Activated naive CD4-positive, alpha-beta T cell treated with anti-CD3 and anti-CD28 coated beads, Interleukin-2, amount 50 U/mL, for 72 hours (primary cell): ENCODE results near the gene DGKD. TPM values are rescaled to one million over a fixed set of nuclear protein-coding genes. Genes with fewer than 3 reads are reported as not detected.

Source experiments
- ATAC-seq, 2 donors: fragments of 150-1000 bp; cut with Tn5 transposase; 2 replicates each; pipeline ENCODE4 v1.10.0; 2021; ENCODE audit warnings: mild to moderate bottlenecking in 2 of 2, moderate library complexity in 2 of 2
- DNase-seq, 2 donors: peaks; one replicate each; pipeline ENCODE4 v3.0.0; 2021 to 2022; ENCODE audit warnings: low spot score in 2 of 2
- H3K27ac Mint-ChIP-seq, 2 donors: one replicate each; pipeline ENCODE4 v1.8.0; 2022; ENCODE audit warnings: mild to moderate bottlenecking in 2 of 2, mixed read lengths in 2 of 2
- H3K36me3 Mint-ChIP-seq, 2 donors: one replicate each; pipeline ENCODE4 v1.8.0; 2022; ENCODE audit warnings: mixed read lengths in 2 of 2
- H3K9me3 Mint-ChIP-seq, 2 donors: one replicate each; pipeline ENCODE4 v1.8.0; 2022; ENCODE audit warnings: mixed read lengths in 2 of 2
- total RNA-seq, 2 donors: library from RNA; stranded (reverse); gene quantifications; one replicate each; pipeline ENCODE4 v1.2.3, GENCODE V29; 2022

DGKD gene
- 10 to 100 TPM; 63.2 to 94.8 TPM for total RNA-seq

DNA sequence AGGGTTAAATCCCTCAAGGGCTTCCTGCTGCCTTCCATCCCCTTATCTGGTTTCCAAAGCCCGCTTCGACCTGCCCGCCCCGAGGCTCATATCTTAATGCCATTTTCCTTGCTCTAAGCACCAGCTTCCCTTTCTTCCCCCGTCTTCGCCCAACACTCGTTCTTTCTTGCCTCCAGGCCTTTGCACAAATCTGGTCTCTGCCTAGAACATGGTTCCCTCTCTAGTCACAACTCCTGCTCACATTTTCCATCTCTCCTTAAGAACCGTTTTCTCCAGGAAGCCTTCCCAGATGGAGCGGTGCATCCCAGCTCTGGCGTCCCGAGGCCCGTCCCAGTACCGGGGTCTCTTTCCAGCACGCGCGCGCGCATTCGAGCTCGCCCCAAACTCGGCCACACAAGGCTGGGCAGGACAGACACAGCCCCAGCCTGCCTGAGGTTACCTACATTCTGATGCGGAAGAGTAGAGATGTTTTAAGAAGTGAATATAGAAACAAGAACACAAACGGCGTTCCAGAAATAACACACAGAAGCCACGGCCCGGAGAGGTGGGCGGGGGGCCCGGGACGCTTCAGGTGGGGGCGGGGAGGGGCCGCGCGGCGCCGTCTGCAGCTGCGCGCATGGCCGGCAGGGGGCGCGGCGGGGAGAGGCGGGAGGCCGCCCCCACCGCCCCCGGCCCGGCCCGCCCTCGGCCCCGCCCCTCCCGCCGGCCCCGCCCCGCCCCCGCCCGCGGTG is at the start of gene DGKD:
TSS of gene DGKD (plus strand) at position 726 of the 731 bp plus-strand sequence. CDS start 25 bp downstream, outside the sequence.
- Mint-ChIP-seq H3K36me3 (peaks cover 26 to 27% of the 10 kb centered on the region in 2 donors), H3K9me3 (no peaks in the 10 kb centered on the region), H3K27ac (peak within 1 kb of the TSS; percentile 86 to 96)
- DNase-seq: peak; percentile 61 to 75
- peak; percentile 68 to 80 for ATAC-seq

DNA sequence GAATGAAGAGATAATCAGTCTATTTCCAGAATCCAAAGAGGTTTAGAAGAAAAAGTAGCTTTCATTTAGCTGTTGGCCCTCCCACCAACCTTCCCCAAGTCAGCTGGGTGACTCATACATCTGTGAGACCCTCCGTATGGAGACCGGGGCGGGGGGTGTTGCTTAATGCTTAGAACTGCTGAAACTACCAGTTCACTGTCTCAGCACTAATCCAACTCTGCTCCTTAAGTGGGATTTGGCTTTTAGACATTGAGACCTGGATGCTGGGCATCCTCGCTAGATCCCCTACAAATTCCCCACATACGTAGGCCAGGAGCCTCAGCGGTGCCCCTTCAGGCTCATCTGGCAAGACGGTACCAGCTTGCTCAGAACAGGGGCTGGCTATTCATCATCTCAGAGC is 46.7 kb upstream of the DGKD start, which contains the start of gene SAG:
TSS of gene SAG (plus strand) at position 252 of the 400 bp plus-strand sequence. CDS start 1,374 bp downstream, outside the sequence.
- Mint-ChIP-seq H3K27ac (no peak within 1 kb of the TSS), H3K9me3 (no peaks in the 10 kb centered on the region), H3K36me3 (no peaks in the 10 kb centered on the region)
- DNase-seq (no peak), ATAC-seq (no peak)

DNA sequence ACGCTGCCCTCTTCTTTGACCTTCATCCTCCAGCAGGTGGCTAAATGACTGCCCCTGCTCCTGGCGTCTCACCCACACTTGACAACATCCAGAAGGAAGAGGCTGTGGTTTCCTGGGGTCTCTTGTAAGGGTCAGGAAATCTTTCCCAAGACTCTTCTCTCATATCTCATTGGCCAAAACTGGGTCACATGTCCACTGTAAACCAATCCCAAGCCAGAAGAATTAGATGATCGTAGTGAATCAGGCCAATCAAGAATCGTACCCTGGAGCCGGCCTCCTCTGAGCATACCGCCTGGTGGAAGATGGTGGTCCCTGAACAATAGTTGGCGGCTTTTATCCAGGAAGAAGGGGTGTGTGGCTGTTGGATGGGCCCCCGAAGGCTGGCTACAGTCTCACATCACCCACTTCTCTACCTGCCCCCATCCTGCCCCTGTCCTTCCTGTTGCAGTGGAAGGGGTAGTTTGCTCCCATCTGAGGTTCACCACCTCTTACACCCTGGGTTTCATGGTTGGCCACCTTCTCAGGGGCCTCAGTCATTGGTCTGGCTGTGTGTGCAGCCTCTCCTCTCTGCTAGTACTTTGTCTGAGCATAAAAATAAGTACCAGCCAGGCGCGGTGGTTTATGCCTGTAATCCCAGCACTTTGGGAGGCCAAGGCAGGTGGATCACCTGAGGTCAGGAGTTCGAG is 42.9 kb upstream of the DGKD start:
- DNase-seq: no peak
- Mint-ChIP-seq H3K27ac (peak overlapping the region; percentile 10 to 44), H3K36me3 (no peaks in the 10 kb centered on the region), H3K9me3 (no peaks in the 10 kb centered on the region)
- no peak for ATAC-seq

- ATAC-seq: no peak
Observed at GRCh38 chr2:233312874-233313273, 41.4 kb upstream of the DGKD start.

GRCh38 chr2:233314180-233314925 is 39.9 kb upstream of the DGKD start:
- H3K27ac Mint-ChIP-seq: no peak overlapping the region
- ATAC-seq: no peak
- H3K9me3 Mint-ChIP-seq: no peaks in the 10 kb centered on the region
- H3K36me3 Mint-ChIP-seq: no peaks in the 10 kb centered on the region
- DNase-seq: no peak

More at GRCh38 chr2:233312874-233313273, 41.4 kb upstream of the DGKD start:
- H3K9me3 Mint-ChIP-seq: no peaks in the 10 kb centered on the region
- H3K36me3 Mint-ChIP-seq: no peaks in the 10 kb centered on the region
- DNase-seq: no peak
- H3K27ac Mint-ChIP-seq: no peak overlapping the region

DNA sequence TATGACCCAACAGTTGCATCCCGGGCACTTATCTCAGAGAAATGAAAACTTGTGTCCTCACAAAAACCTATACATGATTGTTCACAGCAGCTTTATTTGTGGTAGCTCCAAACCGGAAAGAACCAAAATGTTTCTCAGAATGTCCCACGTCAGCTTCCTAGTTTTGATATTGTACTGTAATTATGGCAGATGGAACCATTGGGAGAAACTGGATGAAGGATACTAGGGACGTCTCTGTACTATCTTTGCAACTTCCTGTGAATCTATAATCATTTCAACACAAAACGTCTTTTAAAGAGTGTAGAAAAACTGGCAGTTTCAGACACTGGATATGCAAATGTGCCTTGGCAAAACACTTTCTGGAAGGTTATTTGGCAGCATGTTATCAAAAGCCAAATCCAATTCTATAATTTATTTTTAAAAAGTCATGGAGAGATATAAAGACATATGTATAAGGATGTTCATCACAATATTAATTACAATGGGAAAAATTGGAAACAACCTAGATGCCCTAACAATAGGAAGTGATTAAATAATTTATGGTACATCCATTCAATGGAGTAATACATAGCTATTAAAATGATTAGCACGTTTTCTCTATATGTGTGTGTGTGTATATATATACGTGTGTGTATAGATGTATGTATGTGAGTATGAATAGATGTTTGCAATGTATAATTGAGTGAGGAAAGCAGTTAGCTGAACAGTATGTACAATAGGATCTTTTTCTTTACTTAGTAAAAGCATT is 36.9 kb upstream of the DGKD start:
- DNase-seq: no peak
- Mint-ChIP-seq H3K27ac (no peak overlapping the region), H3K36me3 (no peaks in the 10 kb centered on the region), H3K9me3 (no peaks in the 10 kb centered on the region)
- no peak for ATAC-seq

GRCh38 chr2:233319256-233319655 is 35.0 kb upstream of the DGKD start:
- H3K9me3 Mint-ChIP-seq: no peaks in the 10 kb centered on the region
- no peak overlapping the region for H3K27ac Mint-ChIP-seq
- ATAC-seq (no peak), DNase-seq (no peak)
- H3K36me3 Mint-ChIP-seq: no peaks in the 10 kb centered on the region

GRCh38 chr2:233320470-233320869 is 33.8 kb upstream of the DGKD start:
- ATAC-seq (no peak), DNase-seq (no peak)
- Mint-ChIP-seq H3K36me3 (no peaks in the 10 kb centered on the region), H3K27ac (peak overlapping the region in 1 of 2 donors; percentile 19), H3K9me3 (no peaks in the 10 kb centered on the region)

- ATAC-seq (no peak), DNase-seq (no peak)
- Mint-ChIP-seq H3K36me3 (no peaks in the 10 kb centered on the region), H3K27ac (peak overlapping the region in 1 of 2 donors; percentile 19), H3K9me3 (no peaks in the 10 kb centered on the region)
Observed at GRCh38 chr2:233321166-233321565, 33.1 kb upstream of the DGKD start.

DNA sequence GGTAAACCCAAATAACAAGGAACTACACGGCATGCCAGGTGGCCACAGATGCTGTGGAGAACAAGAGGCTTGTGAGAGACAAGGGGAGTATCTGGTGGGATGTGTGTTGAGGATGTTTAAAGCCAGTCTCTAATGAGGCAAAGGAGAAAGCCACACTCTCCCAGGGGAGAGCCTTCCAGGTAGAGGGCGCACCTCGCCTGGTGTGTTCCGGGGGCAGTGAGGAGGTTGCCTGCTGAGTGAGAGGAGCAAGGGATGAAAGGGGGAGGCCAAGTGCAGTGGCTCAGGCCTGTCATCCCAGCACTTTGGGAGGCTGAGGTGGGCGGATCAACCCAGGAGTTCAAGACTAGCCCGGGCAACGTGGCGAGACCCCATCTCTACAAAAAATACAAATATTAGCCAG is 30.4 kb upstream of the DGKD start:
- no peak for DNase-seq
- no peaks in the 10 kb centered on the region for H3K9me3 Mint-ChIP-seq
- H3K27ac Mint-ChIP-seq: peak overlapping the region in 1 of 2 donors; percentile 9
- no peak for ATAC-seq
- no peaks in the 10 kb centered on the region for H3K36me3 Mint-ChIP-seq

GRCh38 chr2:233325256-233325655 is 29.0 kb upstream of the DGKD start:
- no peak for DNase-seq

DNA sequence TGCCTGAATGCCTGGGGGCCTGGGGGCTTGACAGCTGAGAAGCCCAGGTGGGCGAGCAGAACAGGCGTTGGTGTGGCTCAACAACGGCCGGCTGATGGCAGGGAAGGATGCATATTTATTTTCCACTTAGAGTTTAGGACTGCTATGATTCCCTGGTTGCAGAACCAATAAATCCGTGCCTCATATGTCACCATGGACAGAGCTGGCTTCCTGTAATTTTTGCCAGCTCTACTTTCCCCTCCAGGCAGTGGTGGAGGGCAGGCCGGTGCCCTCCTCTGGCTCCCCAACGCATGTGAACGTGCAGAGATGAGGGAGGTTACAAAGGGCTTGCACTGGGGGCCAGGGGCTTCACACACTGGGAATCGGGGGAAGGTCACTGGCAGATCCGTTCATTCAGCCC is 28.5 kb upstream of the DGKD start:
- Mint-ChIP-seq H3K9me3 (no peaks in the 10 kb centered on the region), H3K36me3 (peaks cover 0 to under 1% of the 10 kb centered on the region in 2 donors), H3K27ac (no peak overlapping the region)
- ATAC-seq: no peak
- DNase-seq: no peak

More at GRCh38 chr2:233325256-233325655, 29.0 kb upstream of the DGKD start:
- Mint-ChIP-seq H3K27ac (no peak overlapping the region), H3K36me3 (no peaks in the 10 kb centered on the region), H3K9me3 (no peaks in the 10 kb centered on the region)
- no peak for ATAC-seq

GRCh38 chr2:233326500-233326899 is 27.8 kb upstream of the DGKD start:
- DNase-seq (no peak), ATAC-seq (no peak)
- H3K9me3 Mint-ChIP-seq: peaks cover 0 to 6% of the 10 kb centered on the region in 2 donors
- no peak overlapping the region for H3K27ac Mint-ChIP-seq
- H3K36me3 Mint-ChIP-seq: peaks cover 0 to 7% of the 10 kb centered on the region in 2 donors

GRCh38 chr2:233328922-233329321 is 25.4 kb upstream of the DGKD start:
- DNase-seq (no peak), ATAC-seq (no peak)
- no peak overlapping the region for H3K27ac Mint-ChIP-seq
- H3K36me3 Mint-ChIP-seq: peaks cover 6 to 15% of the 10 kb centered on the region in 2 donors
- H3K9me3 Mint-ChIP-seq: peaks cover 6 to 13% of the 10 kb centered on the region in 2 donors

- Mint-ChIP-seq H3K36me3 (peaks cover 6 to 15% of the 10 kb centered on the region in 2 donors), H3K9me3 (peaks cover 6 to 13% of the 10 kb centered on the region in 2 donors), H3K27ac (no peak overlapping the region)
Observed at GRCh38 chr2:233329489-233330135, 24.7 kb upstream of the DGKD start.

DNA sequence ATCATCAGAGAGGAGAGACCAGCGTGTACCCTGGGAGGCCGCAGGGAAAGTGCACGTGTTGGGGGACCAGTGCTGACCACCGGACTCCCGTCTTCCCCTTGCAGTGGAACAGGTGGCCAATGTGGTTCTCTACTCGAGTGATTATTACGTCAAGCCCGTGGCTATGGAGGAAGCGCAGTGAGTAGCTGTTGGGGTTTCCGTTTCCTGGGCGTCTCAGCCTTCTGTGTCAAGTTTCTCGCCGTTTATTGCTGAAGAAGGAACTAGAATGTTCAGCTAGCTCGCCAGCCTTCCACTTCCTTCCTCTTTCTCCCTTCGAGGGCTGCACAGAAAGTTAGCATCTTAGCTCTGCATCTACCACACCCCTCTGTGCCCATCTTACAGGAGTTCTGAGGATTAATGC is 22.8 kb upstream of the DGKD start:
- peaks cover 6 to 15% of the 10 kb centered on the region in 2 donors for H3K36me3 Mint-ChIP-seq
- peak; percentile 32 to 71 for DNase-seq
- H3K27ac Mint-ChIP-seq: peak overlapping the region; percentile 82 to 87
- peak; percentile 75 to 87 for ATAC-seq
- H3K9me3 Mint-ChIP-seq: peaks cover 6 to 13% of the 10 kb centered on the region in 2 donors

More at GRCh38 chr2:233329489-233330135, 24.7 kb upstream of the DGKD start:
- ATAC-seq (no peak), DNase-seq (no peak)
